SK-N-SH (cell line): ENCODE data around the gene ROBO1. TPM values are rescaled to one million over a fixed set of nuclear protein-coding genes. Genes with fewer than 3 reads are reported as not detected.

Experiments used
- CTCF ChIA-PET: fragments of 300-600, 350-600 bp; formaldehyde crosslinking; extraction: SDS; loops from one replicate; lab custom pipeline; 2021; lab: Yijun Ruan, JAX
- POLR2A ChIA-PET: fragments of 350-600 bp; sonication (Branson Sonifier 250); formaldehyde crosslinking; extraction: SDS; loops from one replicate; lab custom pipeline; 2020; ENCODE audit warnings: antibody characterized with exemption, inconsistent platforms; lab: Yijun Ruan, JAX
- DNase-seq: peaks from one replicate; pipeline ENCODE4 v3.0.0; 2012
- H2AFZ ChIP-seq: fragments of 200-600 bp; sonication (generic); 2 replicates; pipeline ENCODE4 v1.8.1; 2016; ENCODE audit warnings: antibody characterized with exemption, mild to moderate bottlenecking, low read depth
- H3F3A ChIP-seq: fragments of 200-600 bp; sonication (generic); replicated peaks from 2 replicates; pipeline ENCODE3; 2016; ENCODE audit warnings: antibody characterized with exemption, mild to moderate bottlenecking; ENCODE audit not compliant: insufficient read depth
- H3K27ac ChIP-seq, 2 experiments: fragments of 200-500 bp in 1 of 2; fragments of 200-600 bp in 1 of 2; sonication (Bioruptor generic) in 1 of 2; sonication (generic), shearing (Covaris generic) in 1 of 2; 2 replicates each; pipeline versions ENCODE4 v1.5.1 to v1.6.1; 2014 to 2016; ENCODE audit warnings: low read depth in 2 of 2, inconsistent platforms in 1 of 2, low read length in 1 of 2, mild to moderate bottlenecking in 1 of 2, mixed read lengths in 1 of 2
- H3K27me3 ChIP-seq: fragments of 200-600 bp; sonication (generic), shearing (Covaris generic); 2 replicates; pipeline ENCODE4 v1.6.1; 2016; ENCODE audit warnings: mixed run types; ENCODE audit not compliant: insufficient read depth
- H3K36me3 ChIP-seq, 2 experiments: fragments of 200-500 bp in 1 of 2; fragments of 200-600 bp in 1 of 2; sonication (Bioruptor generic) in 1 of 2; sonication (generic) in 1 of 2; replicated peaks in 1 of 2; 2 replicates each; pipeline versions ENCODE3 to v1.5.1; 2014 to 2016; ENCODE audit warnings: low read length in 1 of 2, mild to moderate bottlenecking in 1 of 2; ENCODE audit not compliant: insufficient read depth in 2 of 2, control insufficient read depth in 1 of 2
- H3K4me1 ChIP-seq, 2 experiments: fragments of 200-500 bp in 1 of 2; fragments of 200-600 bp in 1 of 2; sonication (Bioruptor generic) in 1 of 2; sonication (generic), shearing (Covaris generic) in 1 of 2; 2 replicates each; pipeline versions ENCODE4 v1.5.1 to v1.6.1; 2014 to 2016; ENCODE audit warnings: low read depth in 1 of 2, low read length in 1 of 2, mixed run types in 1 of 2; ENCODE audit not compliant: insufficient read depth in 2 of 2, control insufficient read depth in 1 of 2
- H3K4me2 ChIP-seq: fragments of 200-600 bp; sonication (generic), shearing (Covaris generic); 2 replicates; pipeline ENCODE4 v1.6.1; 2017; ENCODE audit warnings: mixed run types
- H3K4me3 ChIP-seq, 2 experiments: fragments of 200-500 bp in 1 of 2; fragments of 200-600 bp in 1 of 2; sonication (Bioruptor generic) in 1 of 2; sonication (generic), shearing (Covaris generic) in 1 of 2; 2 replicates each; pipeline versions ENCODE4 v1.5.1 to v1.8.1; 2014 to 2016; ENCODE audit warnings: low read depth in 2 of 2, inconsistent platforms in 1 of 2, low read length in 1 of 2, mild to moderate bottlenecking in 1 of 2, mixed read lengths in 1 of 2, moderate library complexity in 1 of 2
- H3K79me2 ChIP-seq: fragments of 200-600 bp; sonication (generic); 2 replicates; pipeline ENCODE4 v1.8.1; 2017; ENCODE audit warnings: mild to moderate bottlenecking; ENCODE audit not compliant: insufficient read depth
- H3K9ac ChIP-seq: fragments of 200-600 bp; sonication (generic); 2 replicates; pipeline ENCODE4 v1.6.1; 2017; ENCODE audit warnings: mixed run types
- H3K9me2 ChIP-seq: fragments of 200-600 bp; sonication (generic); 2 replicates; pipeline ENCODE4 v1.6.1; 2017; ENCODE audit warnings: mixed run types
- H3K9me3 ChIP-seq: fragments of 200-600 bp; sonication (generic); 2 replicates; pipeline ENCODE4 v1.6.1; 2017; ENCODE audit warnings: mixed run types, mild to moderate bottlenecking, moderate library complexity
- H4K20me1 ChIP-seq: fragments of 200-600 bp; sonication (generic); 2 replicates; pipeline ENCODE4 v1.6.1; 2017; ENCODE audit warnings: mild to moderate bottlenecking, mixed run types; ENCODE audit not compliant: insufficient read depth
- ELF1 ChIP-seq: IDR thresholded peaks from 2 replicates; pipeline ENCODE4 v1.4.0; 2012
- FOSL2 ChIP-seq: IDR thresholded peaks from 2 replicates; pipeline ENCODE4 v1.4.0; 2012; ENCODE audit warnings: low read depth, mild to moderate bottlenecking, moderate library complexity, borderline replicate concordance
- FOXJ3 ChIP-seq: sonication (generic); formaldehyde crosslinking; IDR thresholded peaks from 2 replicates; pipeline ENCODE4 v1.5.1; 2020; ENCODE audit warnings: mild to moderate bottlenecking, missing genetic modification reagents
- FOXM1 ChIP-seq: IDR thresholded peaks from 2 replicates; pipeline ENCODE4 v1.4.0; 2012; ENCODE audit warnings: low read depth, mild to moderate bottlenecking
- GABPA ChIP-seq: IDR thresholded peaks from 2 replicates; pipeline ENCODE4 v1.4.0; 2012; ENCODE audit warnings: low read depth, mild to moderate bottlenecking
- GATA2 ChIP-seq: sonication (generic); formaldehyde crosslinking; IDR thresholded peaks from 2 replicates; pipeline ENCODE4 v1.5.0; 2020; ENCODE audit warnings: mild to moderate bottlenecking, missing genetic modification reagents
- JUND ChIP-seq: IDR thresholded peaks from 2 replicates; pipeline ENCODE4 v1.4.0; 2012
- MEF2A ChIP-seq: IDR thresholded peaks from 2 replicates; pipeline ENCODE4 v1.4.0; 2012; ENCODE audit warnings: low read depth, borderline replicate concordance
- MXI1 ChIP-seq: IDR thresholded peaks from 2 replicates; pipeline ENCODE4 v1.6.1; 2012; ENCODE audit warnings: mild to moderate bottlenecking, low read depth, low read length, improper control_type of control experiment
- NRF1 ChIP-seq: IDR thresholded peaks from 2 replicates; pipeline ENCODE4 v1.6.1; 2012; ENCODE audit warnings: low read depth, mild to moderate bottlenecking, low read length
- RAD21 ChIP-seq: IDR thresholded peaks from 2 replicates; pipeline ENCODE4 v1.6.1; 2012; ENCODE audit warnings: mild to moderate bottlenecking, low read length
- RCOR1 ChIP-seq: fragments of 150-350 bp; IDR thresholded peaks from 2 replicates; pipeline ENCODE4 v1.6.1; 2017; ENCODE audit warnings: antibody characterized with exemption, low read length
- RXRA ChIP-seq: IDR thresholded peaks from 2 replicates; pipeline ENCODE4 v1.4.0; 2012; ENCODE audit warnings: low read depth, mild to moderate bottlenecking, borderline replicate concordance
- SIN3A ChIP-seq: IDR thresholded peaks from 2 replicates; pipeline ENCODE4 v1.6.1; 2012; ENCODE audit warnings: low read depth, mild to moderate bottlenecking, low read length, moderate library complexity, borderline replicate concordance
- SMC3 ChIP-seq: IDR thresholded peaks from 2 replicates; pipeline ENCODE4 v1.6.1; 2012; ENCODE audit warnings: low read depth, low read length, improper control_type of control experiment
- TCF12 ChIP-seq: IDR thresholded peaks from 2 replicates; pipeline ENCODE4 v1.4.0; 2012
- TEAD4 ChIP-seq: IDR thresholded peaks from 2 replicates; pipeline ENCODE4 v1.4.0; 2012; ENCODE audit warnings: mild to moderate bottlenecking, borderline replicate concordance; ENCODE audit not compliant: insufficient read depth
- YY1 ChIP-seq: IDR thresholded peaks from 2 replicates; pipeline ENCODE4 v1.4.0; 2012; ENCODE audit warnings: low read depth, mild to moderate bottlenecking
- WGBS: methylation state at CpG from one replicate; pipeline ENCODE4 v1.1.6; 2017; ENCODE audit warnings: low lambda C conversion rate; 5-methylcytosine and 5-hydroxymethylcytosine counted together
- polyA plus RNA-seq, 3 experiments: library from polyadenylated mRNA; depleted of rRNA; stranded (reverse); fragments of >200 nt; gene quantifications; 2 replicates each; pipeline ENCODE4 v1.2.3, GENCODE V29; 2012
- TF ChIP-seq, protein P1 (sequence below): IDR thresholded peaks from 2 replicates; pipeline ENCODE4 v1.4.0; 2012; ENCODE audit warnings: low read depth
- TF ChIP-seq, protein P2 (sequence below): fragments of 150-350 bp; IDR thresholded peaks from 2 replicates; pipeline ENCODE4 v1.6.1; 2016; ENCODE audit warnings: mild to moderate bottlenecking, low read depth, low read length
- TF ChIP-seq, protein P3 (sequence below): fragments of 200-600 bp; sonication (generic); IDR thresholded peaks from 2 replicates; pipeline ENCODE4 v1.6.1; 2017; ENCODE audit warnings: antibody characterized with exemption, mild to moderate bottlenecking, moderate library complexity
- TF ChIP-seq, protein P4 (sequence below): IDR thresholded peaks from 2 replicates; pipeline ENCODE4; 2012

Gene ROBO1
- polyA plus RNA-seq, 1 of the 3 experiments (the other 2 are of a cell fraction): 22.7 TPM

DNA sequence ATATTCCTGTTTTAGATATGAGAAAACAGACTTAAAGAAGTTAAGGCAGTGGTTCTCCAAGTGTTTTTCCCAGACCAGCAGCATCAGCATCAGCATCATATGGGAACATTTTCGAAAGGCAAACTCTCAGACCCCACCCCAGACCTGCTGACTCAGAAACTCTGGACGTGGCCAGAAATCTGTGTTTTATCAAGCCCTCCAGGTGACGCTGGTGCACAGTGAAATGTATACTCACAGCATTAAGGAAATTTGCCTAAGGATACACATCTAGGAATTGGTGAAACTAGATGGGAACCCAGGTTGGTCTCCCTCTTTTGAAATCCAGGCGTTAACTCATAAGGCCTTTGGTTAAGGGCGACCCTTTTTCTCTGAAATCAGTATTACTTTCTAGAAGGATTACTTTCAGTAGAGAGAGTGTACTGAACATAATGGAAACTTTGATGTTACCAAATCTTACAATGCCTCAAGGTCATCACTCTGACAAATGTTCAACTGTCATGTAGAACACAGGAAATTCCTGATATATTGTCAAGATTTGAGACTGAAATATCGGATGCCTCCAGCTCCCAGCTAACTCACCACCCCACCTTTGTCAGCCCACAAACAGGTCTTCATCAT, 910.2 kb downstream of the ROBO1 start:
- no peaks in the 10 kb centered on the region for H3K9me3 ChIP-seq
- 53% methylated on average over 6 of the region's 6 CpGs for WGBS
- no peaks in the 10 kb centered on the region for H3F3A ChIP-seq
- no peak overlapping the region for H3K4me3 ChIP-seq
- H3K4me1 ChIP-seq: no peaks in the 10 kb centered on the region; a peak in 1 of 4 replicates
- no peak overlapping the region for H2AFZ ChIP-seq
- H3K9ac ChIP-seq: no peak overlapping the region
- H3K27me3 ChIP-seq: no peaks in the 10 kb centered on the region
- ChIA-PET POLR2A (no interaction called here), CTCF (interaction anchor here (1.2 kb wide), 1 partner anchor 159 kb away, joined by 3 read pairs; no protein-coding TSS in a partner anchor)
- H3K9me2 ChIP-seq: no peaks in the 10 kb centered on the region
- H3K4me2 ChIP-seq: no peak overlapping the region
- TF ChIP-seq FOSL2 (no peak), RCOR1 (no peak), JUND (no peak), TEAD4 (no peak), RXRA (no peak), YY1 (no peak), MXI1 (no peak), TCF12 (peak; percentile 54; the same call in 1 of the 2 replicates), GABPA (no peak), ELF1 (no peak), GATA2 (CRISPR knock-in tag) (no peak), FOXJ3 (CRISPR knock-in tag) (no peak), SMC3 (peak; percentile 44), SIN3A (no peak), NRF1 (no peak), MEF2A (no peak), RAD21 (peak; percentile 53), FOXM1 (no peak)
- TF ChIP-seq, protein P1, sequence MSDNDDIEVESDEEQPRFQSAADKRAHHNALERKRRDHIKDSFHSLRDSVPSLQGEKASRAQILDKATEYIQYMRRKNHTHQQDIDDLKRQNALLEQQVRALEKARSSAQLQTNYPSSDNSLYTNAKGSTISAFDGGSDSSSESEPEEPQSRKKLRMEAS: no peak
- TF ChIP-seq, protein P2, sequence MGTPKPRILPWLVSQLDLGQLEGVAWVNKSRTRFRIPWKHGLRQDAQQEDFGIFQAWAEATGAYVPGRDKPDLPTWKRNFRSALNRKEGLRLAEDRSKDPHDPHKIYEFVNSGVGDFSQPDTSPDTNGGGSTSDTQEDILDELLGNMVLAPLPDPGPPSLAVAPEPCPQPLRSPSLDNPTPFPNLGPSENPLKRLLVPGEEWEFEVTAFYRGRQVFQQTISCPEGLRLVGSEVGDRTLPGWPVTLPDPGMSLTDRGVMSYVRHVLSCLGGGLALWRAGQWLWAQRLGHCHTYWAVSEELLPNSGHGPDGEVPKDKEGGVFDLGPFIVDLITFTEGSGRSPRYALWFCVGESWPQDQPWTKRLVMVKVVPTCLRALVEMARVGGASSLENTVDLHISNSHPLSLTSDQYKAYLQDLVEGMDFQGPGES: no peak
- TF ChIP-seq, protein P3, sequence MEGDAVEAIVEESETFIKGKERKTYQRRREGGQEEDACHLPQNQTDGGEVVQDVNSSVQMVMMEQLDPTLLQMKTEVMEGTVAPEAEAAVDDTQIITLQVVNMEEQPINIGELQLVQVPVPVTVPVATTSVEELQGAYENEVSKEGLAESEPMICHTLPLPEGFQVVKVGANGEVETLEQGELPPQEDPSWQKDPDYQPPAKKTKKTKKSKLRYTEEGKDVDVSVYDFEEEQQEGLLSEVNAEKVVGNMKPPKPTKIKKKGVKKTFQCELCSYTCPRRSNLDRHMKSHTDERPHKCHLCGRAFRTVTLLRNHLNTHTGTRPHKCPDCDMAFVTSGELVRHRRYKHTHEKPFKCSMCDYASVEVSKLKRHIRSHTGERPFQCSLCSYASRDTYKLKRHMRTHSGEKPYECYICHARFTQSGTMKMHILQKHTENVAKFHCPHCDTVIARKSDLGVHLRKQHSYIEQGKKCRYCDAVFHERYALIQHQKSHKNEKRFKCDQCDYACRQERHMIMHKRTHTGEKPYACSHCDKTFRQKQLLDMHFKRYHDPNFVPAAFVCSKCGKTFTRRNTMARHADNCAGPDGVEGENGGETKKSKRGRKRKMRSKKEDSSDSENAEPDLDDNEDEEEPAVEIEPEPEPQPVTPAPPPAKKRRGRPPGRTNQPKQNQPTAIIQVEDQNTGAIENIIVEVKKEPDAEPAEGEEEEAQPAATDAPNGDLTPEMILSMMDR: peak; percentile 52
- TF ChIP-seq, protein P4, sequence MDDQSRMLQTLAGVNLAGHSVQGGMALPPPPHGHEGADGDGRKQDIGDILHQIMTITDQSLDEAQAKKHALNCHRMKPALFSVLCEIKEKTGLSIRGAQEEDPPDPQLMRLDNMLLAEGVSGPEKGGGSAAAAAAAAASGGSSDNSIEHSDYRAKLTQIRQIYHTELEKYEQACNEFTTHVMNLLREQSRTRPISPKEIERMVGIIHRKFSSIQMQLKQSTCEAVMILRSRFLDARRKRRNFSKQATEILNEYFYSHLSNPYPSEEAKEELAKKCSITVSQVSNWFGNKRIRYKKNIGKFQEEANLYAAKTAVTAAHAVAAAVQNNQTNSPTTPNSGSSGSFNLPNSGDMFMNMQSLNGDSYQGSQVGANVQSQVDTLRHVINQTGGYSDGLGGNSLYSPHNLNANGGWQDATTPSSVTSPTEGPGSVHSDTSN: no peak
- no peaks in the 10 kb centered on the region for H3K36me3 ChIP-seq
- no peak for DNase-seq
- peaks cover 7% of the 10 kb centered on the region; the same call in 1 of the 2 replicates for H3K79me2 ChIP-seq
- H4K20me1 ChIP-seq: no peaks in the 10 kb centered on the region
- H3K27ac ChIP-seq: no peak overlapping the region
